CD14-positive monocyte (primary cell): Measurements from ENCODE around the gene SYCP3. TPM values are rescaled to one million over a fixed set of nuclear protein-coding genes. Genes with fewer than 3 reads are reported as not detected.

Experiments used
- DNase-seq, 3 donors: peaks; one replicate each; pipeline ENCODE4 v3.0.0-alpha.2; 2011 to 2022
- H2AFZ ChIP-seq: 2 replicates; pipeline ENCODE4 v1.6.0; 2012; ENCODE audit warnings: mild to moderate bottlenecking, low read depth, low read length, inconsistent platforms; ENCODE audit not compliant: insufficient read depth, poor library complexity, severe bottlenecking
- H3K27ac ChIP-seq, 2 donors: 1 replicate in 1 of 2; 2 replicates in 1 of 2; pipeline ENCODE4 v1.5.1; 2012 to 2013; ENCODE audit warnings: low read length in 2 of 2, control low read depth in 1 of 2, inconsistent platforms in 1 of 2, low read depth in 1 of 2, mild to moderate bottlenecking in 1 of 2
- H3K27me3 ChIP-seq, 2 donors: one replicate each; pipeline versions ENCODE4 v1.6.0 to v1.6.1; 2011 to 2013; ENCODE audit warnings: low read length in 2 of 2; ENCODE audit not compliant: control insufficient read depth in 2 of 2, insufficient read depth in 2 of 2
- H3K36me3 ChIP-seq, 2 donors: replicated peaks in 1 of 2; 1 replicate in 1 of 2; 2 replicates in 1 of 2; pipeline versions ENCODE4 v1.5.1 to v1.6.1; 2012 to 2013; ENCODE audit warnings: low read length in 2 of 2, control low read depth in 1 of 2, inconsistent platforms in 1 of 2, mild to moderate bottlenecking in 1 of 2; ENCODE audit not compliant: insufficient read depth in 2 of 2, control insufficient read depth in 1 of 2
- H3K4me1 ChIP-seq, 2 donors: 1 replicate in 1 of 2; 2 replicates in 1 of 2; pipeline versions ENCODE4 v1.5.1 to v1.6.1; 2012 to 2013; ENCODE audit warnings: low read length in 2 of 2, control low read depth in 1 of 2, inconsistent platforms in 1 of 2, mild to moderate bottlenecking in 1 of 2, moderate library complexity in 1 of 2; ENCODE audit not compliant: insufficient read depth in 2 of 2, control insufficient read depth in 1 of 2
- H3K4me2 ChIP-seq: replicated peaks from 2 replicates; pipeline ENCODE3; 2012; ENCODE audit warnings: low read length, moderate library complexity, mild to moderate bottlenecking; ENCODE audit not compliant: poor library complexity, severe bottlenecking; ENCODE audit errors: extremely low read depth
- H3K4me3 ChIP-seq, 3 experiments: fragments of 200-600 bp in 1 of 3; sonication (generic) in 1 of 3; replicated peaks in 1 of 3; 1 replicate in 2 of 3; 2 replicates in 1 of 3; pipeline ENCODE4 v1.5.1; 2011 to 2013; ENCODE audit warnings: low read length in 3 of 3, mild to moderate bottlenecking in 3 of 3, control low read depth in 2 of 3, low read depth in 2 of 3, inconsistent platforms in 1 of 3, moderate library complexity in 1 of 3
- H3K79me2 ChIP-seq: 2 replicates; pipeline ENCODE4 v1.6.0; 2012; ENCODE audit warnings: mild to moderate bottlenecking, control low read depth, inconsistent platforms, low read length, moderate library complexity; ENCODE audit not compliant: insufficient read depth
- H3K9ac ChIP-seq: 2 replicates; pipeline ENCODE4 v1.6.0; 2017; ENCODE audit warnings: low read length, mild to moderate bottlenecking; ENCODE audit not compliant: insufficient read depth, poor library complexity, severe bottlenecking
- H3K9me3 ChIP-seq, 2 donors: replicated peaks in 1 of 2; 1 replicate in 1 of 2; 2 replicates in 1 of 2; pipeline versions ENCODE4 v1.5.1 to v1.6.1; 2012 to 2013; ENCODE audit warnings: low read length in 2 of 2, control low read depth in 1 of 2; ENCODE audit not compliant: control insufficient read depth in 1 of 2, insufficient read depth in 1 of 2
- H4K20me1 ChIP-seq: 2 replicates; pipeline ENCODE4 v1.6.0; 2012; ENCODE audit warnings: mild to moderate bottlenecking, low read length, control low read depth, moderate library complexity; ENCODE audit not compliant: insufficient read depth
- H3K27ac Mint-ChIP-seq, 7 donors: one replicate each; pipeline ENCODE4 v1.8.0; 2020; ENCODE audit warnings: mild to moderate bottlenecking in 7 of 7, mixed read lengths in 7 of 7, moderate library complexity in 6 of 7, inconsistent platforms in 2 of 7
- H3K27me3 Mint-ChIP-seq, 3 donors: one replicate each; pipeline ENCODE4 v1.8.0; 2021 to 2022; ENCODE audit warnings: low read depth in 3 of 3, mild to moderate bottlenecking in 3 of 3, mixed read lengths in 3 of 3, moderate library complexity in 3 of 3, inconsistent platforms in 1 of 3
- H3K36me3 Mint-ChIP-seq, 2 donors: one replicate each; pipeline ENCODE4 v1.8.0; 2020; ENCODE audit warnings: mixed read lengths in 2 of 2, inconsistent platforms in 1 of 2, mild to moderate bottlenecking in 1 of 2
- H3K4me1 Mint-ChIP-seq: one replicate; pipeline ENCODE4 v1.8.0; 2020; ENCODE audit warnings: mild to moderate bottlenecking, mixed read lengths
- H3K4me3 Mint-ChIP-seq, 2 donors: one replicate each; pipeline ENCODE4 v1.8.0; 2020; ENCODE audit warnings: mild to moderate bottlenecking in 2 of 2, mixed read lengths in 2 of 2, moderate library complexity in 1 of 2
- H3K9me3 Mint-ChIP-seq, 7 donors: one replicate each; pipeline ENCODE4 v1.8.0; 2020 to 2022; ENCODE audit warnings: mixed read lengths in 7 of 7, mild to moderate bottlenecking in 6 of 7, moderate library complexity in 6 of 7, inconsistent platforms in 2 of 7
- WGBS: methylation state at CpG from one replicate; pipeline ENCODE4 v1.1.5; 2013; ENCODE audit warnings: missing lambda C conversion rate; ENCODE audit not compliant: insufficient coverage; 5-methylcytosine and 5-hydroxymethylcytosine counted together
- intact Hi-C, 2 donors: fragments of 100-400 bp; cut with micrococcal nuclease; formaldehyde crosslinking; loops; one replicate each; pipeline versions ENCODE4 v1.15.0 to v1.15.1; 2023
- polyA plus RNA-seq, 3 donors: library from polyadenylated mRNA; depleted of rRNA in 1 of 3; unstranded in 2 of 3; stranded (reverse) in 1 of 3; fragments of 300-500 nt in 2 of 3; fragments of >200 nt in 1 of 3; fragmentation: Illumina TruSeq in 2 of 3; gene quantifications; 1 replicate in 2 of 3; 2 replicates in 1 of 3; pipeline ENCODE4 v1.2.3, GENCODE V29; 2012 to 2021
- TF ChIP-seq, protein P1 (sequence below): fragments of 200-600 bp; IDR thresholded peaks from one replicate; pipeline ENCODE4 v1.8.0; 2022; ENCODE audit warnings: antibody characterized with exemption, mild to moderate bottlenecking

Gene SYCP3
- polyA plus RNA-seq, 3 donors = 0.15 TPM; not detected in 2

DNA sequence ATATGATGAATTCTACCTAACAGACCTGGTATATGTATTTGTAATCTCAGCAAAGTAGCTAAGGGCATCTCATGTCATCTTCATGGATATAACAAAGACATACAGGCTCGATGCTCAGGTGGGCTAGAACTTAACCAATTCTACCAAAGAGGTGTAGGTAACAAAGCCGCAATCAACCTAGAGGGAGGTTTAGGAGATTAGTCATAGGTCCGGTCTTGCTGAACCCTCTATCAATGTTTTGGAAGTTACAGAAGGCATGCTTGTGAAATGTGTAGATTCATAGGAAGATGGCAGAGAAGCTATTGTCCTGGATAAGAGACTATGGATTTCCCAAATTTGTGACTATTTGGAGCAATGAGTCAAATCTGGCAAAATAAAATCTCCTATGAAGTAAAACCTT, 42.6 kb upstream of the SYCP3 start:
- Histone ChIP-seq H3K9me3 (no peaks in the 10 kb centered on the region), H3K27ac (no peak overlapping the region), H2AFZ (no peak overlapping the region), H3K4me1 (peaks cover 44 to 49% of the 10 kb centered on the region in 2 donors), H3K79me2 (peaks cover 6% of the 10 kb centered on the region), H3K4me3 (no peak overlapping the region), H3K36me3 (peaks cover 28 to 32% of the 10 kb centered on the region in 2 donors), H3K9ac (no peak overlapping the region), H3K4me2 (no peak overlapping the region), H3K27me3 (no peaks in the 10 kb centered on the region), H4K20me1 (no peaks in the 10 kb centered on the region)
- 100% methylated on average over 1 of the region's 3 CpGs for WGBS
- H3K27ac Mint-ChIP-seq = peak overlapping the region in 1 of 7 donors; percentile 84
- DNase-seq = no peak
- H3K36me3 Mint-ChIP-seq = peaks cover 40 to 64% of the 10 kb centered on the region in 2 donors
- H3K27me3 Mint-ChIP-seq = no peaks in the 10 kb centered on the region
- intact Hi-C loops = no loop called here
- H3K4me3 Mint-ChIP-seq = no peak overlapping the region
- TF ChIP-seq, protein P1, sequence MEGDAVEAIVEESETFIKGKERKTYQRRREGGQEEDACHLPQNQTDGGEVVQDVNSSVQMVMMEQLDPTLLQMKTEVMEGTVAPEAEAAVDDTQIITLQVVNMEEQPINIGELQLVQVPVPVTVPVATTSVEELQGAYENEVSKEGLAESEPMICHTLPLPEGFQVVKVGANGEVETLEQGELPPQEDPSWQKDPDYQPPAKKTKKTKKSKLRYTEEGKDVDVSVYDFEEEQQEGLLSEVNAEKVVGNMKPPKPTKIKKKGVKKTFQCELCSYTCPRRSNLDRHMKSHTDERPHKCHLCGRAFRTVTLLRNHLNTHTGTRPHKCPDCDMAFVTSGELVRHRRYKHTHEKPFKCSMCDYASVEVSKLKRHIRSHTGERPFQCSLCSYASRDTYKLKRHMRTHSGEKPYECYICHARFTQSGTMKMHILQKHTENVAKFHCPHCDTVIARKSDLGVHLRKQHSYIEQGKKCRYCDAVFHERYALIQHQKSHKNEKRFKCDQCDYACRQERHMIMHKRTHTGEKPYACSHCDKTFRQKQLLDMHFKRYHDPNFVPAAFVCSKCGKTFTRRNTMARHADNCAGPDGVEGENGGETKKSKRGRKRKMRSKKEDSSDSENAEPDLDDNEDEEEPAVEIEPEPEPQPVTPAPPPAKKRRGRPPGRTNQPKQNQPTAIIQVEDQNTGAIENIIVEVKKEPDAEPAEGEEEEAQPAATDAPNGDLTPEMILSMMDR = no peak
- H3K9me3 Mint-ChIP-seq = no peaks in the 10 kb centered on the region
- peaks cover 47% of the 10 kb centered on the region for H3K4me1 Mint-ChIP-seq

GRCh38 chr12:101780599-101780998, 41.3 kb upstream of the SYCP3 start:
- DNase-seq = peak; percentile 37 to 80 (median 65)
- Mint-ChIP-seq H3K4me1 (peaks cover 55% of the 10 kb centered on the region), H3K36me3 (peaks cover 41 to 67% of the 10 kb centered on the region in 2 donors), H3K27ac (peak overlapping the region; percentile 42 to 86 (median 72)), H3K4me3 (peak overlapping the region in 1 of 2 donors; percentile 56), H3K9me3 (no peaks in the 10 kb centered on the region), H3K27me3 (no peaks in the 10 kb centered on the region)
- TF ChIP-seq, protein P1 = no peak
- Histone ChIP-seq H3K9ac (no peak overlapping the region), H3K4me1 (peaks cover 46 to 54% of the 10 kb centered on the region in 2 donors), H3K79me2 (peaks cover 6% of the 10 kb centered on the region), H3K9me3 (no peaks in the 10 kb centered on the region), H3K27me3 (no peaks in the 10 kb centered on the region), H3K27ac (peak overlapping the region in 1 of 2 donors; percentile 21), H3K4me3 (peak overlapping the region in 1 of 3 experiments; percentile 18), H3K4me2 (peak overlapping the region; percentile 30), H4K20me1 (no peaks in the 10 kb centered on the region), H2AFZ (no peak overlapping the region), H3K36me3 (peaks cover 18 to 30% of the 10 kb centered on the region in 2 donors)
- WGBS = 0% methylated on average over 1 of the region's 2 CpGs
- intact Hi-C loops = no loop called here
